Measurements from ENCODE around the gene KLF7.

The KLF7 gene

DNA sequence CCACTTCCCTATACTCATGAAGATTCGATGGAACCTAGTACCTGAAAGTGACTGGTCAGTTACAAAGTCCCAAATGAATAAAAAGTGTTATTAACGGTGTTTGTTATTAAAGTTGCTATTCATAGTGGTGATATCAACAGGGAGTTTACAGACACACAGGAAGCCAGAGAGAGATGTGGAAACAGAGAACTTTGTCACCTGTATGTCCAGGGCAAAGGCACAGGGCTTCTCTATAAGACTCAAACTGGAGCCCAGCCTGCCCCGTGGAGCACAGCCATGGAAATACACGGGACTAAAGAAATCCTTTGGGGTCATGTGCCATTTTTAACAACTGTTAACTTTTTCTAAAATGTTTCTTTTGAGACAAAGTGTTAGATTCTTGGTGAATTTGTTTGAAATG lies 68.5 kb downstream of the KLF7 start:
- H3K4me3 ChIP-seq (ENCODE audit: control insufficient read depth, low read depth, low read length) = no peak overlapping the region
- no peak for DNase-seq (ENCODE audit: low read depth)
- no peak for TF ChIP-seq CTCF (IDR thresholded peaks at IDR 0.05; ENCODE audit: control insufficient read depth, insufficient read depth, low read depth, low read length, missing control alignments)

DNA sequence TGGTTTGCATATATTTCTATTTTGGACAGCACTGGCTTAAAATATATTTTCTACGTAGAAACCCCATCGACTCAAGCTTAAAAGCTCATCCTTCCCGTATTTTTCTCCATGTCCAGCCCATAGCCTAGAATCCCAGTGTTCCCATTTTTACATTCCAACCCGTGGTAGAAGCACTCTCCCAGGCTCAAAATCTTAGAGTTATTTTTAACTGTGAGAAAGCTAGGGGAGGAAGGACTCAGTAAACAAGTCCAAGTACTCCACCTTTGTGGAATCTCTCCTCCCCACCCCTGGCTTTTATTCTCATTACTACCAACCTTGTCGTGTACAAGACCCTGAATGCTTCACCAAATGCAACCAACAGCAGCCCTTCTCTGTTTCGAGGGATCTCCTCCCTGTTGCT lies 69.8 kb downstream of the KLF7 start:
- no peak overlapping the region for H3K4me3 ChIP-seq (ENCODE audit: control insufficient read depth, low read depth, low read length)
- no peak for TF ChIP-seq CTCF (IDR thresholded peaks at IDR 0.05; ENCODE audit: control insufficient read depth, insufficient read depth, low read depth, low read length, missing control alignments)
- DNase-seq (ENCODE audit: low read depth) = no peak

GRCh38 chr2:207093234-207093633 lies 72.5 kb downstream of the KLF7 start:
- TF ChIP-seq CTCF (IDR thresholded peaks at IDR 0.05; ENCODE audit: control insufficient read depth, insufficient read depth, low read depth, low read length, missing control alignments) = no peak
- H3K4me3 ChIP-seq (ENCODE audit: control insufficient read depth, low read depth, low read length) = no peak overlapping the region
- no peak for DNase-seq (ENCODE audit: low read depth)

DNA sequence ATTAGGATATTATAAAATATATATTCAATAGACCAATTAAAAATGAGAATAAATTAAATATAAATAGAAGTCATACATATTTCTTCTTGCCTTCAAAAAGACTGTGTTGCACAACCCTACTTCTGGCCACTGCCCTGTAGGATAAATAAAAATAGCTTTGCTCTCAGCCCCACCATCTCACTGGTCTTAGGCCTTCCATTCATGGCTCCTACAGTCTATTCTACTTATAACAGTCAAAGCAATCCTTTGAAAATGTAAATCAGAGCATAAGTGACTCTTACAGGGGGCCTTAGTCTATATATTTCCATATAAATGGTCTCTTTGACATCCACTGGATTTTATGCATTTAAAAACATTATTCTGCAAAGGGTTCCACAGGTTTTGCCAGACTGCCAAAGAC lies 72.9 kb downstream of the KLF7 start:
- no peak overlapping the region for H3K4me3 ChIP-seq (ENCODE audit: control insufficient read depth, low read depth, low read length)
- TF ChIP-seq CTCF (IDR thresholded peaks at IDR 0.05; ENCODE audit: control insufficient read depth, insufficient read depth, low read depth, low read length, missing control alignments) = no peak
- DNase-seq (ENCODE audit: low read depth) = no peak

GRCh38 chr2:207091928-207092327 lies 73.8 kb downstream of the KLF7 start:
- TF ChIP-seq CTCF (IDR thresholded peaks at IDR 0.05; ENCODE audit: control insufficient read depth, insufficient read depth, low read depth, low read length, missing control alignments) = no peak
- H3K4me3 ChIP-seq (ENCODE audit: control insufficient read depth, low read depth, low read length) = no peak overlapping the region
- no peak for DNase-seq (ENCODE audit: low read depth)

GRCh38 chr2:207091176-207091575 lies 74.6 kb downstream of the KLF7 start:
- no peak for DNase-seq (ENCODE audit: low read depth)
- no peak overlapping the region for H3K4me3 ChIP-seq (ENCODE audit: control insufficient read depth, low read depth, low read length)
- TF ChIP-seq CTCF (IDR thresholded peaks at IDR 0.05; ENCODE audit: control insufficient read depth, insufficient read depth, low read depth, low read length, missing control alignments) = no peak

GRCh38 chr2:207090389-207090788 lies 75.4 kb downstream of the KLF7 start:
- no peak overlapping the region for H3K4me3 ChIP-seq (ENCODE audit: control insufficient read depth, low read depth, low read length)
- TF ChIP-seq CTCF (IDR thresholded peaks at IDR 0.05; ENCODE audit: control insufficient read depth, insufficient read depth, low read depth, low read length, missing control alignments) = no peak
- no peak for DNase-seq (ENCODE audit: low read depth)
